ENCODE measurements around the gene PCSK9. TPM values are rescaled to one million over a fixed set of nuclear protein-coding genes. Genes with fewer than 3 reads are reported as not detected.
A peak's percentile ranks its signal among the peaks of the same experiment; 100 is the strongest.

Gene PCSK9
- total and polyA plus RNA-seq, 9 of the 15 experiments (the other 6 are each of a cell fraction or from before 2014, with no cell fraction given): 3.2 to 58.6 (median 24.7) TPM

DNA sequence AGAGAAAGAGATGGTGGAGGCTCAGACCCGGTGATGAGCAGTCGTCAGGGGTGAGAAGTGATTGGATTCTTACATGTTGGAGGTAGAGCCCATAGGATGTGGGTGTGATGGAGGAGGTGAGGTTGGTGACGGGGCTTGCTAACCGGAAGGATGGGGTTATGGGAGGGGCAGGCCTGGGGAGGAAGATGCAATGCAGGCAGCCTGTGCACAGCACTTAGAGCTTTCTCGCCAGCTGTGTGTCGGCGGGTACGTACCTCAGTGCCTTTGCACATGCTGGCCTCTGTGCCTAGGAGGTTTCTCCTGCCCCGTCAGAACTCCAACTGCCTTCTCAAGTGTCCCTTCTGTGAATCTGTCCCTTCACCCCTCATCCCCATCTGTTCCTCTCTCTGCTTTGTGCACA, 43.5 kb upstream of the PCSK9 start:
- CTCF ChIA-PET (ENCODE audit: low intra/inter-chr PET ratio): interaction anchor here (0.6 to 2.8 kb wide), 3 partner anchors 20 to 51 kb away, joined by 6 to 25 read pairs (median 9); no protein-coding TSS in a partner anchor

More for the DNA sequence above, 43.5 kb upstream of the PCSK9 start:
- Histone ChIP-seq H2AFZ (ENCODE audit: low read depth, low read length) (peak overlapping the region; percentile 59; the same call in 1 of the 2 replicates), H3K79me2 (ENCODE audit: control insufficient read depth, insufficient read depth, low read length) (no peaks in the 10 kb centered on the region), H3K9ac (ENCODE audit: insufficient read depth in 1 of 2, low read depth in 2 of 2, low read length in 2 of 2) (no peak overlapping the region), H4K20me1 (replicated peaks; ENCODE audit: control insufficient read depth, insufficient read depth, low read length) (peaks cover 16% of the 10 kb centered on the region; the same call in 1 of the 2 replicates), H3K36me3 (ENCODE audit: control insufficient read depth, insufficient read depth, low read length) (no peaks in the 10 kb centered on the region), H3K4me1 (replicated peaks in 1 of 2; ENCODE audit: control insufficient read depth in 2 of 2, insufficient read depth in 2 of 2, low read length in 2 of 2) (peaks cover 0 to 21% of the 10 kb centered on the region in 2 experiments; a peak in 3 of 5 replicates), H3K27me3 (ENCODE audit: control insufficient read depth in 2 of 2, insufficient read depth in 2 of 2, low read length in 2 of 2) (peaks cover 33 to 84% of the 10 kb centered on the region in 2 experiments), H3K9me1 (ENCODE audit: control insufficient read depth, insufficient read depth, low read length) (no peaks in the 10 kb centered on the region), H3K4me3 (no peak overlapping the region), H3K27ac (ENCODE audit: extremely low read depth, low read depth, low read length) (no peak overlapping the region), H3K9me3 (replicated peaks; ENCODE audit: control insufficient read depth, insufficient read depth, low read depth, low read length) (no peaks in the 10 kb centered on the region; the same call in 1 of the 2 replicates), H3K4me2 (ENCODE audit: insufficient read depth, low read length) (peak overlapping the region; percentile 69; the same call in 1 of the 2 replicates)
- in situ Hi-C loops (cut with MboI) (loop anchor here (10.0 kb wide), 1 partner anchor 311 kb away; no protein-coding TSS in a partner anchor), intact Hi-C loops (cut with micrococcal nuclease) (loop anchor here (1.0 to 10.0 kb wide), 4 partner anchors 26 to 321 kb away; no protein-coding TSS in a partner anchor)
- no peak for ATAC-seq
- BruUV-seq (replicated peaks): no TSS peak
- no peak for FAIRE-seq
- no peak for DNase-seq (ENCODE audit: extremely low read depth in 1 of 4, low spot score in 3 of 4)
- POLR2A ChIA-PET: no interaction called here
- TF ChIP-seq, protein P1, sequence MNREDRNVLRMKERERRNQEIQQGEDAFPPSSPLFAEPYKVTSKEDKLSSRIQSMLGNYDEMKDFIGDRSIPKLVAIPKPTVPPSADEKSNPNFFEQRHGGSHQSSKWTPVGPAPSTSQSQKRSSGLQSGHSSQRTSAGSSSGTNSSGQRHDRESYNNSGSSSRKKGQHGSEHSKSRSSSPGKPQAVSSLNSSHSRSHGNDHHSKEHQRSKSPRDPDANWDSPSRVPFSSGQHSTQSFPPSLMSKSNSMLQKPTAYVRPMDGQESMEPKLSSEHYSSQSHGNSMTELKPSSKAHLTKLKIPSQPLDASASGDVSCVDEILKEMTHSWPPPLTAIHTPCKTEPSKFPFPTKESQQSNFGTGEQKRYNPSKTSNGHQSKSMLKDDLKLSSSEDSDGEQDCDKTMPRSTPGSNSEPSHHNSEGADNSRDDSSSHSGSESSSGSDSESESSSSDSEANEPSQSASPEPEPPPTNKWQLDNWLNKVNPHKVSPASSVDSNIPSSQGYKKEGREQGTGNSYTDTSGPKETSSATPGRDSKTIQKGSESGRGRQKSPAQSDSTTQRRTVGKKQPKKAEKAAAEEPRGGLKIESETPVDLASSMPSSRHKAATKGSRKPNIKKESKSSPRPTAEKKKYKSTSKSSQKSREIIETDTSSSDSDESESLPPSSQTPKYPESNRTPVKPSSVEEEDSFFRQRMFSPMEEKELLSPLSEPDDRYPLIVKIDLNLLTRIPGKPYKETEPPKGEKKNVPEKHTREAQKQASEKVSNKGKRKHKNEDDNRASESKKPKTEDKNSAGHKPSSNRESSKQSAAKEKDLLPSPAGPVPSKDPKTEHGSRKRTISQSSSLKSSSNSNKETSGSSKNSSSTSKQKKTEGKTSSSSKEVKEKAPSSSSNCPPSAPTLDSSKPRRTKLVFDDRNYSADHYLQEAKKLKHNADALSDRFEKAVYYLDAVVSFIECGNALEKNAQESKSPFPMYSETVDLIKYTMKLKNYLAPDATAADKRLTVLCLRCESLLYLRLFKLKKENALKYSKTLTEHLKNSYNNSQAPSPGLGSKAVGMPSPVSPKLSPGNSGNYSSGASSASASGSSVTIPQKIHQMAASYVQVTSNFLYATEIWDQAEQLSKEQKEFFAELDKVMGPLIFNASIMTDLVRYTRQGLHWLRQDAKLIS (CRISPR knock-in tag; IDR thresholded peaks at IDR 0.05): no peak
- peak; percentile 34 for TF ChIP-seq RBM25 (IDR thresholded peaks at IDR 0.05; ENCODE audit: low read depth, low read length, severe bottlenecking)
- 2% methylated on average over 9 of the region's 9 CpGs for WGBS (ENCODE audit: insufficient coverage, low coverage, missing lambda C conversion rate)
